Gastroesophageal sphincter (tissue), 4 donors: ENCODE measurements around the gene MPZL1. TPM values are rescaled to one million over a fixed set of nuclear protein-coding genes. Genes with fewer than 3 reads are reported as not detected.

Source experiments
- ATAC-seq: fragments of 150-250 bp; one replicate; pipeline ENCODE4 v1.9.1; 2016; ENCODE audit warnings: mild to moderate bottlenecking, moderate library complexity
- H3K27ac ChIP-seq, 4 donors: fragments of 200-600 bp; sonication (generic) in 3 of 4; 1 replicate in 3 of 4; 2 replicates in 1 of 4; pipeline ENCODE4 v1.5.1; 2016 to 2019
- H3K27me3 ChIP-seq: fragments of 200-600 bp; sonication (generic); one replicate; pipeline ENCODE4 v1.5.1; 2019
- H3K36me3 ChIP-seq, 2 donors: fragments of 200-600 bp; sonication (generic); one replicate each; pipeline ENCODE4 v1.5.1; 2019; ENCODE audit warnings: control low read depth in 1 of 2
- H3K4me1 ChIP-seq, 3 donors: fragments of 200-600 bp; sonication (generic); 1 replicate in 2 of 3; 2 replicates in 1 of 3; pipeline ENCODE4 v1.5.1; 2016 to 2019; ENCODE audit warnings: control low read depth in 2 of 3
- H3K4me3 ChIP-seq, 2 donors: fragments of 200-600 bp; sonication (generic); one replicate each; pipeline ENCODE4 v1.5.1; 2019; ENCODE audit warnings: mild to moderate bottlenecking in 1 of 2, moderate library complexity in 1 of 2
- H3K9me3 ChIP-seq, 3 donors: fragments of 200-600 bp; sonication (generic); one replicate each; pipeline ENCODE4 v1.5.1; 2017 to 2019; ENCODE audit warnings: control low read depth in 2 of 3
- EP300 ChIP-seq: sonication (generic); formaldehyde crosslinking; IDR thresholded peaks from one replicate; pipeline ENCODE4 v1.6.1; 2017; ENCODE audit warnings: antibody characterized with exemption, mild to moderate bottlenecking
- POLR2A ChIP-seq, 2 donors: fragments of 450-650 bp; IDR thresholded peaks; one replicate each; pipeline ENCODE4 v1.6.1; 2017; ENCODE audit warnings: antibody characterized with exemption in 2 of 2, mild to moderate bottlenecking in 2 of 2, moderate library complexity in 1 of 2
- POLR2AphosphoS5 ChIP-seq: sonication (generic); formaldehyde crosslinking; IDR thresholded peaks from one replicate; pipeline ENCODE4 v1.6.1; 2017; ENCODE audit warnings: antibody characterized with exemption
- WGBS, 2 donors: methylation state at CpG; one replicate each; pipeline ENCODE4 v1.1.5; 2018; ENCODE audit warnings: low coverage in 1 of 2; 5-methylcytosine and 5-hydroxymethylcytosine counted together
- total RNA-seq, 4 donors: library from RNA; depleted of rRNA; stranded (reverse); fragments of >200 nt; gene quantifications; one replicate each; pipeline ENCODE4 v1.1.0, GENCODE V29; 2016
- TF ChIP-seq, protein P1 (sequence below), 4 experiments: fragments of 200-600 bp in 2 of 4; fragments of 450-650 bp in 2 of 4; sonication (generic) in 1 of 4; IDR thresholded peaks; one replicate each; pipeline ENCODE4 v1.5.1; 2017 to 2019; ENCODE audit warnings: antibody characterized with exemption in 4 of 4, mild to moderate bottlenecking in 2 of 4, moderate library complexity in 2 of 4

Gene MPZL1
- total RNA-seq, 4 donors from 2014 or later, result 83.7 to 127 (median 95.8) TPM

DNA sequence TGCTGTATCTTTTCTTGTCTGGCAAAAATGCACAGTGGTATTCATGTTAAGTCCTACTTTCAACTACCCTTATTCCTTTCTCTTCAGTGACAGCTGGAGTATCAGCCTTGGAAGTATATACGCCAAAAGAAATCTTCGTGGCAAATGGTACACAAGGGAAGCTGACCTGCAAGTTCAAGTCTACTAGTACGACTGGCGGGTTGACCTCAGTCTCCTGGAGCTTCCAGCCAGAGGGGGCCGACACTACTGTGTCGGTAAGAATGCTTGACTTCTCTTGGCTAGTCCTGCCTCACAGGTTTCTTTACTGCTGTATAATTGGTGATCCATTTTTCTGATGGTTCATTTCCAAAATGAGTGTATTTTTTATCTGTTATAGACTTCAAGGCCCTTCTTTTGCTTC is 43.7 kb downstream of the MPZL1 start:
- Histone ChIP-seq H3K27me3 (no peaks in the 10 kb centered on the region), H3K36me3 (peaks cover 0 to 48% of the 10 kb centered on the region in 2 donors), H3K27ac (no peak overlapping the region), H3K4me3 (no peak overlapping the region), H3K4me1 (peaks cover 3 to 25% (median 6%) of the 10 kb centered on the region in 3 donors), H3K9me3 (no peaks in the 10 kb centered on the region)
- 80 to 83% methylated on average over 2 to 6 of the region's 6 CpGs for WGBS, 2 donors
- TF ChIP-seq POLR2AphosphoS5 (no peak), EP300 (no peak), POLR2A (IDR thresholded peaks at IDR 0.05) (no peak)
- TF ChIP-seq, protein P1, sequence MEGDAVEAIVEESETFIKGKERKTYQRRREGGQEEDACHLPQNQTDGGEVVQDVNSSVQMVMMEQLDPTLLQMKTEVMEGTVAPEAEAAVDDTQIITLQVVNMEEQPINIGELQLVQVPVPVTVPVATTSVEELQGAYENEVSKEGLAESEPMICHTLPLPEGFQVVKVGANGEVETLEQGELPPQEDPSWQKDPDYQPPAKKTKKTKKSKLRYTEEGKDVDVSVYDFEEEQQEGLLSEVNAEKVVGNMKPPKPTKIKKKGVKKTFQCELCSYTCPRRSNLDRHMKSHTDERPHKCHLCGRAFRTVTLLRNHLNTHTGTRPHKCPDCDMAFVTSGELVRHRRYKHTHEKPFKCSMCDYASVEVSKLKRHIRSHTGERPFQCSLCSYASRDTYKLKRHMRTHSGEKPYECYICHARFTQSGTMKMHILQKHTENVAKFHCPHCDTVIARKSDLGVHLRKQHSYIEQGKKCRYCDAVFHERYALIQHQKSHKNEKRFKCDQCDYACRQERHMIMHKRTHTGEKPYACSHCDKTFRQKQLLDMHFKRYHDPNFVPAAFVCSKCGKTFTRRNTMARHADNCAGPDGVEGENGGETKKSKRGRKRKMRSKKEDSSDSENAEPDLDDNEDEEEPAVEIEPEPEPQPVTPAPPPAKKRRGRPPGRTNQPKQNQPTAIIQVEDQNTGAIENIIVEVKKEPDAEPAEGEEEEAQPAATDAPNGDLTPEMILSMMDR (IDR thresholded peaks at IDR 0.05), result no peak
- ATAC-seq, result no peak

DNA sequence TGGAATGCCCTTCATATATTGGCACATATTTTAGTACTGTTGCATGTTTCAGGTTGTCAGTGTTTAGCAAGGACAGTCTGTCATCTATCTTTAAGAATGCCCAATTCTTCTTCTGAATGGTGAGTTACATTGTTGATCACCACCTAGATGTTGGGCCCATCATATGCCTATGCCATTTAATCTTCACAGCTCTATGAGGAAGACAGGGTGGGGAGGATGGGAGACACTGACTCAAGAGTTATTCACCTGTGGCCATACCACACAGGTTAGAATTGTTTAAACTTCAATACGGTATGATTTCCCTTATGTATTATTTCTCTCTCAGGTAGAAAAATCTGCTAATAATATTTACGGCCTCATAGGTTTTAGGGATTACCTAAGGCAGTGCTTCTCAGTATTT is 44.8 kb downstream of the MPZL1 start:
- 91% methylated on average over 2 of the region's 2 CpGs for WGBS, 2 donors
- H3K36me3 ChIP-seq, result peaks cover 0 to 52% of the 10 kb centered on the region in 2 donors
- TF ChIP-seq, protein P1 (IDR thresholded peaks at IDR 0.05), result no peak
- TF ChIP-seq POLR2A (IDR thresholded peaks at IDR 0.05) (no peak), EP300 (no peak), POLR2AphosphoS5 (no peak)
- H3K9me3 ChIP-seq, result no peaks in the 10 kb centered on the region
- no peak overlapping the region for H3K4me3 ChIP-seq
- no peak overlapping the region for H3K27ac ChIP-seq
- peaks cover 3 to 24% (median 4%) of the 10 kb centered on the region in 3 donors for H3K4me1 ChIP-seq
- no peak for ATAC-seq
- no peaks in the 10 kb centered on the region for H3K27me3 ChIP-seq

DNA sequence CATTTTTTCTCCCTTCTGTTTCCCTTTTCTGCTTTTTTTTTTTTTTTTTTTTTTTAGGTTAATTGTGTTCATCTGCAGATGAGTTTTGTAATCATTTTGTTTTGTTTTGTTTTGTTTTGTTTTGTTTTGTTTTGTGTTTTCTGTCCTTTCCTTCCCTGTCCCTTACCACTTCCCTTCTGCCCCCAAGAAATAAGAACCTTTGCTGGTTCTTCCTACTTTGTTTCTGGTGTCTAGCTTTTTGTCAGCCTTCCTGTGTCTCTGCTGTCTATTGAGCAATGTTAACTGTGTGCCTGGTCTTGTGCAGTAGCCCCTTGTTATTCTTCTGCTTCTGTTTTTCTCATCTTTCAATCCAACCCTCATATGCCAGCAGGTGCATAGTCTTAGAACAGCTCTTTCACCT is 46.0 kb downstream of the MPZL1 start:
- H3K27ac ChIP-seq, result no peak overlapping the region
- H3K36me3 ChIP-seq, result peaks cover 0 to 64% of the 10 kb centered on the region in 2 donors
- TF ChIP-seq POLR2A (IDR thresholded peaks at IDR 0.05) (no peak), EP300 (no peak), POLR2AphosphoS5 (no peak)
- TF ChIP-seq, protein P1 (IDR thresholded peaks at IDR 0.05), result no peak
- no peaks in the 10 kb centered on the region for H3K9me3 ChIP-seq
- no peak overlapping the region for H3K4me3 ChIP-seq
- peaks cover 3 to 15% (median 4%) of the 10 kb centered on the region in 3 donors for H3K4me1 ChIP-seq
- ATAC-seq, result no peak
- H3K27me3 ChIP-seq, result no peaks in the 10 kb centered on the region

DNA sequence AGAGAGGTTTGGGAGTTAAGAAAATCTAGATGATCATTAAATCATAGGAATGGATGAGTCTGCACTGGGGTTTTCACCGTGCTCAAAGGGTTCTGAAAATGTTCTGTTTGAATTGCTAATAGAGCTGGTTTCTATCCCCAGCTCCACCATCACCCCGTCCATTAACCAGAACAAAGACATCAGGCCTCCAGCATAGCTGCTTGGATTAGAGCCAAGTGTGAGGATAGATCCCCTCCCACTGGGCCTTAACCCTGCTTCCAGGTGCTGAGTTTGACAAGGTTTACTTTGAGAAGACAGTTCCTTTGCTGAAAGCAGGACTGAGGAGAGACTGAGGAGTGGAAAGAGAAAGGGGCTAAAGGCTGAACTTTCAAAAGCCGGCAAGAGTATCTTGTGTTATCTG is 48.3 kb downstream of the MPZL1 start:
- WGBS, 2 donors, result 68 to 83% methylated on average over 3 of the region's 3 CpGs
- Histone ChIP-seq H3K27me3 (no peaks in the 10 kb centered on the region), H3K4me1 (peaks cover 0 to 5% (median 0%) of the 10 kb centered on the region in 3 donors), H3K4me3 (no peak overlapping the region), H3K36me3 (peaks cover 0 to 87% of the 10 kb centered on the region in 2 donors), H3K9me3 (no peaks in the 10 kb centered on the region), H3K27ac (no peak overlapping the region)
- TF ChIP-seq, protein P1 (IDR thresholded peaks at IDR 0.05), result no peak
- TF ChIP-seq POLR2A (IDR thresholded peaks at IDR 0.05), result no peak
- no peak for TF ChIP-seq EP300
- no peak for TF ChIP-seq POLR2AphosphoS5
- ATAC-seq, result no peak

DNA sequence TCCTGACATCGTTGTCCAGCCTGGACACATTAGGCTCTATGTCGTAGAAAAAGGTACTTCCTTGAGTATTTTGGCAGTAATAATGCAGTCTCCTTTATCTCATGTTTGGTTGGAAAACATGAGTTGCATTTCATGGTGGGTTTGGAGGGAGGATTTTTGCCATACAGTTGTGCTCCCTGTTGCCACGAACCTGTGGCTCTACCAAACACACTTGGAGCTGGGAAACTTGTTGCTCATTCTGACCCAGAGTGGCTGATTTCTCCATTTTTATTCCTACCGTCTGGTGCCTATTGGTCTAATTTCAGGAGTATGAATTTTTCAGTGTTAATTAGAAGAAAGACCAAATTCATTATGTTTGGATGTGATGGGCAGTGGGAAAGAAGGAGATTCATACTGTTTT is 50.7 kb downstream of the MPZL1 start:
- H3K9me3 ChIP-seq, result no peaks in the 10 kb centered on the region
- no peak for ATAC-seq
- peaks cover 0 to 87% of the 10 kb centered on the region in 2 donors for H3K36me3 ChIP-seq
- 78 to 83% methylated on average over 3 to 4 of the region's 4 CpGs for WGBS, 2 donors
- H3K4me3 ChIP-seq, result no peak overlapping the region
- H3K27me3 ChIP-seq, result no peaks in the 10 kb centered on the region
- H3K4me1 ChIP-seq, result peaks cover 0 to 16% (median 0%) of the 10 kb centered on the region in 3 donors
- TF ChIP-seq POLR2A (IDR thresholded peaks at IDR 0.05) (no peak), POLR2AphosphoS5 (no peak), EP300 (no peak)
- TF ChIP-seq, protein P1 (IDR thresholded peaks at IDR 0.05), result no peak
- H3K27ac ChIP-seq, result no peak overlapping the region
